ENCODE results near the gene CCDC69.

- TF ChIP-seq POLR2A (IDR thresholded peaks at IDR 0.05): no peak
- TF ChIP-seq CTCF (IDR thresholded peaks at IDR 0.05): no peak
Observed at GRCh38 chr5:151214614-151215545, 9.0 kb downstream of the CCDC69 start.

All from thyroid gland (tissue), 4 donors.